ENCODE data around the gene MED27. TPM values are rescaled to one million over a fixed set of nuclear protein-coding genes. Genes with fewer than 3 reads are reported as not detected.

Gene MED27
- total RNA-seq, 2 donors from 2014 or later: 17.8 to 24.5 TPM

DNA sequence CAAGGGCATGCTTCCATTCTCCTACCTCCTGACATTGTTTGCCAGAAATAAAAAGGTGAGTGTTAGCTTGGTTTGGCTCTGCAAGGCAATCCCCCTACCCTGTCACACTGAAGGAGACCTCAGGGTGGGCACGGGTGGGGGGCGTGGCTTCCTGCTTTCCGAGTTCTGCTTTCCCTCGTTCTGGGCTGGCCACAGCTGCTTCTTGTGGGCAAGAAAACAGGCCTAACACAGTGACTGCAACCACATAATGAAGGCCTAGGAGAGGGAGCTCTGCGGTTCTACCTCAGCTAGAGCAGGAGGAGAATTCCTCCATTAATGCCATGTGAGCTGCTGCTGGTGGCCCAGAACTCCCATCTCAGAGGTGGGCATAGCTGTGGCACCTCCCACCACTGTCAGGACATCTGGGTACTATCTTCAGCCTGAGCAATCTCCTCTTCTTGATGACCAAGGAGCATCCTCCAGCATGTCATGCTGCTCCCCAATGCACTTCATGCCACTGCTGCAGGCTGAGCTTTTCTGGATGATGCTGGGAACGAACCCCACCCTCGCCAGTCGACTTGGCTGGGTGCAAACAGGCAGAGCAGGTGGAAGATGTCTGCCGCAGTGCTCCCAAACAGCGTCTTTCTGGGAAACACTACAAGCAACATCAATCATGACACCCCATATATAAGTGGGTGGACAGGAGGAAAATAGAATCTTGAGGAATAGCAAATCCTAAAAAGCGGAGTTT, 200.3 kb downstream of the MED27 start:
- DNase-seq (ENCODE audit: low spot score): peak; percentile 60
- intact Hi-C loops (cut with DNase I): no loop called here

DNA sequence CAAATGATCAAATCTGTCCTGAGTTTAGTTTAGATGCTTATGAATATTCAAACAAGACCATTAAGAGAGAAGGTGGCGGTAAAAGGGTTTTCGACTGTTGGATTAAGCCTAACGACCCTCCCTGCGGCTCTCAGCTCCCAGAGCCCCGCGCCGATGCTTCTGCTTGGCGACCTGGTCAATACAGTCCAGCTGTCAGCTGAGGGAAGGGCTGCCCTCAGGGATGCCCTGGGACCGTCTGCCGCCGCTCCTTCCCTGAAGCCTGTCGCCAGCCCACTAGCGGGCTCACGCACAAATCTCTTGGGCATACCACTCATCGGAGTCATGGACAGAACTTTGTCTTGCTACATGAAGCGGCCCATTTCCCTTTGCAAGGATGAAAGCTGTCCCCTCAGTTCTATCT, 203.2 kb downstream of the MED27 start:
- DNase-seq (ENCODE audit: low spot score): peak; percentile 71
- intact Hi-C loops (cut with DNase I): no loop called here

DNA sequence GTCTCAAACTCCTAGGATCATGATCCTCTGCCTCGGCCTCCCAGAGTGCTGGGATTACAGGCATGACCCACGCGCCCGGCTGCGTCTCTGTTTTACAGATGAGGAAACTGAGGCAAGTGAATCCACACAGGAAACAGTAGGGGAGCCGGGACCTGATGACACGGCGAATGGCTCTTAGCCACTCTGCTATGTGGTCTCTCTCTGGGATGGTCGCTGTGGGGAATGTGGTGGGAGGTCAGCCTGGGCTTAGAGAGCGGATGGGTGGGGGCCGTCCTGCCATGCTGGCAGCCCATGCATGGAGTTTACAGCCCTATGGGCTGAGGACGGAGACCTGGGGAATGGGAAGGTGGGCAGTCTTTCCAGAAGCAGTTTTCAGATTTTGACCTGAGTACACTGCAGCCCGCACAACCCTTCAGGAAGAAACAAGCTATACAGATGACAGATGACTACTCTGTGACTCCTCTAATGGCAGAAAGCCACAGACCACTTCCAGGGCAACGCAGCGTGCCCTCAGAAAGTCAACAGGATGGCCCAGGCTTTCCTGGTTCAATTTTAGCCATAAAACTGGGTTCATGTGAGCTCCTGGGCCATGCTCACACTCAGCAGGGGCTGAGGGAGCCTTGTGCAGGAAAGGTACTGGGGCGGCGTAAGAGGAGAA, 203.7 kb downstream of the MED27 start:
- intact Hi-C loops (cut with DNase I): no loop called here

DNA sequence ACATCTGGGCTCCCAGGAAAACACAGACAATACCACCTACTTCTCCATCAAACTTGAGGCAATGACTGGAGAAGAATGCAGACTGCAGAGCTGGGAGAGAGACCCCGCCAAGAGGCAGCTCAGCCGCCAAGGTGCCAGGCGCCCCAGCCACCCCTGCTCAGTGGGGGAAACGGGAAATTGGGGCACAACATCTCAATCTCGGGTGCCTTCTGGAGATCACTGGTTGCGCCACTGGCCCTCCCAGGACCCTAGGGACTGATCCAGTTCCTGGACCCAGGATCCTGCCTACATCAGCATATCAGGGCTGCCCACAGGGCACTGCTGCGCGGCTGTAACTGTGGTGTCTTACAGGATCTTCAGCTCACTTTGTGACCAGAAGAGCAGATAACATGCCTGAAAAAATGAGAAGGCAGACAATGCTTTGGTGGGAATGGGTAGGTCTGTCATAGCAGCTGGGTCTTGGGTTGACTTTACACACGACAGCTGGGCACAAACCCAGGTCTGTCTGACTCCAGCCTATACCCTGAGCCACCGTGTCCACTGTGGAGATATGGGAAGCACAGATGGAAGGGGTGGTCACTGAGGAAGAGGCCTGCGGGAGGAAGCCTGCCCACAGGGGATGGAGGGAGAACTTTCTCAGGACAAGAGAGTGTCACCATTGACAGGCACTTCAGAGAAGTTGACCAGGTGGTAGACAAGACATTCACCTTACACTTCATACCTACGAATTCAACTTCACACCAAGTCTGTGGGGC, 204.6 kb downstream of the MED27 start:
- peak; percentile 63 for DNase-seq (ENCODE audit: low spot score)
- intact Hi-C loops (cut with DNase I): no loop called here

More for the DNA sequence above, 203.7 kb downstream of the MED27 start:
- peak; percentile 36 for DNase-seq (ENCODE audit: low spot score)

DNA sequence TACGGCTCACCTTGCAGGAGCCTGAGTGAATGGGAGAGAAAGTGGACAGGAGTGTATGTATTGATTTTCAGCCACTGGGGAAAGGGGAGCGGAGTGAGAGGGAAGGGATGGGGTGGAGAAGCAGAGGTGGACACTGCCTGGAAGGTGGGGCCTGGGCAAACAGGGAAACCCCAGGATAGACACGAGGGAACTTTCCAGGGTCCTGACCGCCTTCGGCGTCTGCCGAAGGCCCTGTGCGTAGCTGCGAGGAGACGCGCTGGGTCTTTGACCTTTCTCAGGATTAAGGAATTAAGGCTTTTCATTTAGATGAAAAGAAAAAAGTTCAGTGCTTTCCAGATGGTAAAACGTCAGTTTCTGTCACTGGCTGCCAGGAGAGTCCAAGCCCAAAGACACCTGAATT, 205.2 kb downstream of the MED27 start:
- peak; percentile 66 for DNase-seq (ENCODE audit: low spot score)
- intact Hi-C loops (cut with DNase I): no loop called here

DNA sequence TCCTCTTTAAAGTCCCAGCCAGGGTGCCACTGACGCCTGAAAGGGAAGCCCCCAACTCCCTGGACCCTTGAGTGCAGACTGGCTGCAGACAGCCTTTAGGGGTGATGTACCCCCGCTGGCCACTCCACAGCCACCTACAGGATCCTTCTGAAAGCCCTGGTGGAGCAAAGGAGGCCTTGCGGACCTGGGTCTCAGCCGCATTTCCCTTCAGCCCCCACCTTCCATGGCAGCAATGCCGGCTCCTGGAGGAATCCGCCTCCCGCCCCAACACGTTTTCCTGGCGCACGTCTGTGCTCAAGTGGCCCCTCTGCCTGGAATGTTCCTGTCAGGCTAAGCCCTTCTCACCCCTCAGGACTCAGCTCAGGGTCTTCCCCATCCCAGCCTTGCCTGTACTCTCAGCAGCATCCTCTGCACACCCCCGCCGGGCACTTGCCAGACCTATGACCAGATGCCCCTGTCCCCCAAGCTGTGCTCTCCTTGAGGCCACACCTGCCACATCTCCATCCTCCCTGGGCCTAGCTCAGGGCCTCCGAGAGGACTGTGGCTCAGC, 205.7 kb downstream of the MED27 start:
- intact Hi-C loops (cut with DNase I): no loop called here
- peak; percentile 45 for DNase-seq (ENCODE audit: low spot score)

DNA sequence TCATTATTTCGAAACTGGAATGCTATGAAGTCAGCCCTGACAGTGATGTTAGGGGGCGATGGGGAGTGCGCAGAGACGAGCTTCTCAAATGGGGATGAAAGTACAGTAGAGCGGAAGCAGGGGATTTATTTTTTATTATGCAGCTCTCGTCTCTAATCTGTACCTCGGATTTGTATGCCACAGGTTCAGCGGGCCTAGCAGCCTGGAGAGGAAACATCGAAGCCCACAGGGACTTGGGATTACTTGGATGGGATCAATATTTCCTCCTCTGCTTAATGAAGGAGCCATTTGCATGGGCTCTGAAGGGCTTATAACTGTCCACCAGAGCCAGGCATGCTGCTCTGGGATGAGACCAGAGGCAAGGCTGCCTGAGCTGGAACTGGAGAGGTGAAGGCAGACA, 206.3 kb downstream of the MED27 start:
- DNase-seq (ENCODE audit: low spot score): no peak
- intact Hi-C loops (cut with DNase I): no loop called here

DNA sequence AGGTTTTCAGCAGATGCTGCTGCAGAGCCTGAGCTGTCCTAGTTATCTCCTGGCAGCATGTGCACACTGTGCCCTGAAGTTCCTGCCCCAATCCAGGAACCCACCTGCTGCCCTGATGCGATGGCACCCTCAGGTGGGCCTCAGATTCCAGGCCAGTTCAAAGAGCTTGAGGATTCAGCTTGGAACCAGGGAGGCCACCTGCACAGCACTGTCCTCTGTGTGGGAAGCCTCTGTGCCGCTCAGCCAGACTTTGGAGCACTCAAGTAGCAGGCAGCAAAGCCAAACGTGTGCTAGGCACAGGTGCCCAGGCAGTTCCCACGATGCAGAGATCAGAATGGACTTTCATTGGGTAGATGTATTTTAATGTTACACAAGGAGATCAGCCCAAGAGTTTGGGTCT, 207.0 kb downstream of the MED27 start:
- peak; percentile 41 for DNase-seq (ENCODE audit: low spot score)
- intact Hi-C loops (cut with DNase I): no loop called here

DNA sequence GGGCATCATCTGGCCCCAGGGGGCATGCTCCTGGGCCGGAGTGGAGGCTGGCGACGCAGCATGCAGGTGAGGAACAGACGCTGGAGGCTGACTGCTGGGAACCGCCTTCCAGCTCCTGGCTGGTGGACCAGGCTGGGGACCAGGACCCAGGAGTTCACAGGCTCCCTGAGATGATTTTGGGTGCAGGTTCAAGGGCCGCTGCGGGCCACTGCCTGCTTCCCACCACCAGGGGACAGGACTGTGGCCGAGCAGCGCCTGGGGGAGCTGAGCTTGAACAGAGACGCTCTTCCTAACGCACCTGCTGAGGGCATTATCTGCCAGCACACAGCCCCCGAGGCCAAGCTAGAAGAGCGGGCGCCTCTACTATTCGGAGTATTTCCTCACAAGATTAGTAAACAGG, 207.7 kb downstream of the MED27 start:
- peak; percentile 73 for DNase-seq (ENCODE audit: low spot score)
- intact Hi-C loops (cut with DNase I): no loop called here

DNA sequence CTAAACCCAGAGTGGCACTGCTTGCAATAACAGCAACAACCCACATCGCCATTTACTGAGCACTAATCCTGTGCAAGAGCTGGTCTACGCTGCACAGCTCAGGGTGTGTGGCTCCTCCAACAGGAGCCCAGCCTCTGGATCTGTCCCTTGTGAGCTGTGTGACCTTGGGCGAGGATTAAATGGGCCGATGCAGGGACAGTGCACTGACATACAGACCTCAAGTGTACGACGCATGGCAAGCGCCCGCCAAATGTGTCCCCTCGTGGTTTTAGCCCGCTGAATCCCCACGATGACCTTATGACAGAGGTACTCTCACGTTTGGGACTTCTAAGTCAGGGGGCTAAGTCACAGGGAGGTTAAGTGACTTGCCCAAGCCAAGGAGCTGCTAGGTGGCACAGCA, 209.5 kb downstream of the MED27 start:
- intact Hi-C loops (cut with DNase I): no loop called here
- peak; percentile 40 for DNase-seq (ENCODE audit: low spot score)

DNA sequence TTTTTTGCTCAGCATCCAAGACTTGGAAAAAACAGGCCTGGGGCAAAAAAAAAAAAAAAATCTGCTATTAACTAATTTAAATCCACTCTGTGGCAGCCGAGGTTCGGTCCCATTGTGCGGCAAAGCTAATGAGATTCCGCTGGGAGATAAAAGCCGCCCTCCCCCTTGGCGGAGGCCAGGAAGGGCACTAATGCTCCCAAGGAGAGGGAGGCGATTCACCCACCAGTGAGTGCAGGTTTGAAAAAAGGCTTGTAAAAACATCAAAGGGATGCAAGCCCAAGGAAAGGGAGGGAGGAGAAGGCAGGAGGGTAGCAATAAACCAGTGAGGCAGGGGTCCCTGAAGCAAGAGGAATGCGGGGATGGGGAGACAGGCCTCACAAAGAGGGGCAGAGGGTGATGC, 210.3 kb downstream of the MED27 start:
- peak; percentile 54 for DNase-seq (ENCODE audit: low spot score)
- intact Hi-C loops (cut with DNase I): no loop called here

DNA sequence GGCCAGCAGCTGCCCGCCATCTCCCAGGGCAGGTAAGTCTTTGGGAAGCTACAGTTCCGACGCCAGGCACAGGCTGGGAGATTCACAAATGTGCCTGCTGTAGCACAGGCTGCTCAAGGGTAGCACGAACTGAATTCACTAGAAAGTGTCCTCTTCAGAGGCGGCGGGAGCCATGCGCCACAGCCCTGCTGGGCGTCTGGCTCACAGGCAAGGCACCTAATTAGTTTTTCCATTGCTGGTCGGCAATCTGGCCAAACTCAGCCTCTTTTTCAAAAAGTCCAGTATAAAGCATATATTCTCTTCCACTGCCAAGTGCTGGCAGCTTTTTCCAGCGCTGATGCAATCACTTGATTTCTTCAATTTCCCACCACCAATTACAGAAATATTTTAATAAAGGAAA, 210.9 kb downstream of the MED27 start:
- DNase-seq (ENCODE audit: low spot score): peak; percentile 87
- intact Hi-C loops (cut with DNase I): no loop called here

DNA sequence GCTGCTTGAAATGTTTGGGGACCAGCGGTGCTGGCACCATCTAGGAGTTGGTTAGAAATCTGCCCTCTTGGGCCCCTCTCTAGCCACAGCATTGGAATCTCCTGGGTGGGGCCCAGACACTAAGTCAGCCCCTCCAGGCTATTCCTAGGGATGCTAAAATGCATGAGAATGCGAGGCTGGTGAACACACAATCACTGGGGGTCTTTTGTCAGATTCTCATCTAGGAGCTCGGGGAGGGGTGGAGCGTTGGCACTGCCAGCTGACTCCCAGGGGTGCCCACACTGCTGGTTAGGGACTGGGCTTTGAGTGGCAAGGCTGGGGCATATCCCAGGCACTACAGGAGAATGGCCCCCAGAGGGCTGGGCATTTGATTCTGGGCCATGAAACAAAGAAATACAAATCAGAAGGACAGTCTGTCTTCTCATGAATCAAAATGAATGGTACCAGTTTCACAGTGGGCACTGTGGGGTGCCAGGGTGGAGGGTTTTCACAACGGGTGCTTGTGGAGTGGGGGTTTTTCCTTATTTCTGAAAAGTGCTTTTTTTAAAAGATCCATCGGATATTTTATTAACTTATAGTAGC, 212.0 kb downstream of the MED27 start:
- DNase-seq (ENCODE audit: low spot score): peak; percentile 54
- intact Hi-C loops (cut with DNase I): no loop called here

DNA sequence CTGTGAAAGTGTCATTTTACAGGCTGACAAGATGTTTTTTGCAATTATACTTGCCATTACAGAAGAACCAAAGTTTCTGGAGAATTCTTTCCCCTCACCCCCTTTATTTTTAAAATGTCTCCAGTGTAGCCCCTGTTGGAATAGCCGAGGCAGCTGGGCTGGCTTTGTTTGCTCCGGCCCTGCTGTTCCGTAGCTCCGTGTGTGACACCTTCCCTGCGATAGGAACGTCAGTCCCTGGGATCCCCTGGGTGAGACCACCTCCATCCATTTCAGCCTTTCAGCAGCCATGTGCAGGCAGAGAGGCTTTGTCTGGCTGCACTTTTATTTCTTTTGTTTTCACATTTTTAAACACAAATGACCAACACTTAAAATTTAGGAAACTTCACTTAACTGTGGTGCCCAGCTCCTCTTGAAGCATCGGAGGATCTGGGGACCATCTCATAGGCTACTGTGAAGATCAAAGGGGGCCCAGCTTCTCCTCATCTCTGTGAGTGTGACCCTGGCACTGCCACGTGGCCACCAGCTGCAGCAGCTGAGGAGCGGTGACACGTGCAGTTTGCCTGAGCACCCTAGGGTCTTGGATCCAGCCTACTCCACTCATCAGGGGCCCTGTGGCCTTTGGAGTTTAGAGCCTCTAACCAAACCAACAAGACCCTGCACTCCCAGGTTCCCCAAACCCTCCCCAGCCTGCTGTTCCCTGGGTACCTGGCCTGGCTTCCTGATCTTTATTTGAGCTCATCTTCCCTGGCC, 214.0 kb downstream of the MED27 start:
- DNase-seq (ENCODE audit: low spot score): peak; percentile 12
- intact Hi-C loops (cut with DNase I): no loop called here

DNA sequence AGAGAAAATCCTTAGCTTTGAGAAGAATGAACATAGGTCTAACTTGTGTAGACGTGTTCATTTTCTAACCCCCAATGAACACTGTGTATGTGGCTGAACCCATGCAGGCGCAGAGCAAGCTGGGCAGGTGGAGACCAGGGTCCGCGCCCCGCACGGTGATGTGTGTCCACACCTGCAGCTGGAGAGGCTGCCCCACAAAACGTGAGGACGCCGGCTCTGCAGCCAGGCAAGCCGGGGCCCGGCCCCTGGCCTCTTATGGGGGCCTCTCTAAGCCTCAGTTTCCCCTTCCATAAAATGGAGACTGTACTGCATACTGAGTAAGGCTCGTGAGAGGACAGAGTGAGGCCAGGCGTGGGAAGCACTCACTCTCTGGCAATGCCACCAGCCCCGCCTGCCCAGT, 215.1 kb downstream of the MED27 start:
- peak; percentile 66 for DNase-seq (ENCODE audit: low spot score)
- intact Hi-C loops (cut with DNase I): no loop called here

DNA sequence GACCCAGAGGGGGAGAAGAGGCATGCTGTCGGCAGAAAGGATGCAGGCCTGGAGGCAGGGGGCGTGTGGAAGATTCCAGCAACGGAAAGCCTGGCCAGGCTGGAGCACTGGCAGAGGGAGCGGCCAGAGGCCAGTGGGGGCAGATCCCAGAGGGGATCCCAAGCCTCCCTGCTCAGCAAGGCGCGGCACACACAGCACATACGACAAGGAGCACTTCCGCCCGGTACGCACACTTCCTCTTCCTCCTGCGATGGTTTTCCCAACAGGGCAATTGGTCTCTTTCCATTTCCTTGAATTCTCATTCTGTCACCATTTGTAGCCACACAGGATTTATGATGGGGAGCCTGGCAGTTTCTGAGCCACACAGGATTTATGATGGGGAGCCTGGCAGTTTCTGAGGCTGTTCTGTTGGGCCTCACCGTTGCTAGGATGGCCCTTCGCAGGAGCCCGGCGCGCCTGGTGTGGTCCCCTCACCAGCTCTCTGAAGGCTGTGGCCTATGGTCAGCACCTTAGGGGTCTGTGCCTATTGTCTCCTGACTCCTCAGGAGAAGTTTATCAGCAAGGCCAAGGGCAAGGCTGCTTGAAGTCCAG, 216.3 kb downstream of the MED27 start:
- intact Hi-C loops (cut with DNase I): no loop called here

DNA sequence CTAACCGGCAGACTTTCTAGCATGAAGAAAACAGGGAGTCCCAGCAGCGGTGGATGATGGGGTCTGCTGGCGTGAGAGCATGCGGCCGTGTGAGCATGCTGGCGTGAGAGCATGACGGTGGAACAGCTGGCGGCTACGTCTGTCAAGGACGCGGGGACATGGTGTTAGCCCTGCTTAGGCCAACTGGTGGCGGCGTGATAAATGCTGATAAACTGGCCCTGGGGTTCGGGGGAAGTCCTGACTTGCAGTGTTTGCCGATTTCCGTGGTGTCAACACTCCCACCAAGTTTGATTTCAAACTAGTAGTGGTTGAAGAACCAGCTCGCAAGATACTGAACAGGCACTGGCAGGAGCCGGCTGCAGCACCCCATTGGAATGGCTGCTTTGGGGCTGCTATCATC, 217.4 kb downstream of the MED27 start:
- peak; percentile 59 for DNase-seq (ENCODE audit: low spot score)
- intact Hi-C loops (cut with DNase I): no loop called here

More for the DNA sequence above, 216.3 kb downstream of the MED27 start:
- peak; percentile 36 for DNase-seq (ENCODE audit: low spot score)

DNA sequence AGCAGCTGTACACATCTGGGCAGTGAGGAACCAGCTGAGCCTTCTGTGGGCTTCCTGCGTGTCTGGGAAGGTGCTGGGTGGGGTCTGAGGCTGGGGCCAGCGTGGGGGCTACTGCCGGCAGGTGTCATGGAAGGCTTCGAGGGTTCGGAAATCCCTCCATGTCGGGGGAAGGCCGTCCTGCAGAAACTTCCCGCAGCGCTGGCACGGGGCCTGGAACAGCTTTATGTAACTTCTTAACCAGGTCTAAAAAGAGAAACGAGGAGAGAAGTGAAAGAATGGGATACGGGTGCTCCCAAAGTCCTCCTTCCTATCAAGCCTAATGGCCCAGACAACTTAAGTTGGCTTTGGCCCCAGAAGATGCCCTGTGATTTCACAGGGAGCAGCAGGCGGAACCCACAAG, 219.2 kb downstream of the MED27 start:
- intact Hi-C loops (cut with DNase I): no loop called here
- DNase-seq (ENCODE audit: low spot score): no peak

DNA sequence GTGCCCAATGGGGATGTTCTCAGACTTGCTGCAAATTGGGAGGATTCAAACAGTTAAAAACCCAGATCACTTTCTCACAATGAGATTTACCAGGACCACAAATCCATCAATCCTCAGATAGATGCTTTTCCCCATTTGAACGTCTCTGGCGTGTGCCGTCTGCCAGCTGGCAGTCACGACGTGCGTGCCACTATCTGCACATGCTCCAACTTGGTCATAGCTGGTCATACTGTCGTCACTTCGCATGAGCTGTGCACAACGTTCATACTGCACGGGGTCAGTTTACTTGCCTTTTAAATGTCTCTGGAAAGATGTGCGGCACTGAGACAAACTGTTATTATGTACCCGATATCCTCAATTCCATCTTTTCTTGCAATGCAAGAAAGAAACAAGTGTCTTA, 221.5 kb downstream of the MED27 start:
- no peak for DNase-seq (ENCODE audit: low spot score)
- intact Hi-C loops (cut with DNase I): loop anchor here in 1 of 2 donors (10.0 kb wide), 1 partner anchor 1243 kb away; no protein-coding TSS in a partner anchor
